GM18861 (cell line): ENCODE measurements around the gene GPAT2.
"Not testable (repeated sequence)": the region's sequence is repeated elsewhere in the genome, so short reads cannot be mapped to it uniquely, and the experiment has no call there.

Experiments used
- ATAC-seq: cut with Tn5 transposase; IDR thresholded peaks from one replicate; pipeline ENCODE4 v1.9.1; 2021; ENCODE audit not compliant: unreplicated experiment

The GPAT2 gene

DNA sequence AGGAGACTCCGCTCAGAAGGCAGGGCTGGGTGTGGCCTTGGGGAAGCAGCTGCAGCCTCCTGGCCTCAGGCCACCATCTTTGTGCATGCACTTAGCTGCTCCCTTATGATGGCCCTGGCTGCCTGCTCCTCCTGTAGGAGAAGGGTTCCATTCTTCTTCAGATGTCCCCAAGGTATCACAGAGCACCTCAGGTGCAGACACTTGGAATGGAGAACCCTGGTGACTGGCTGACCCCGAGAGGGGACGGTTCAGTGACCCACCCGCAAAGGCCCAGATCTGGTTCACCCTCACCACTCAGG lies 9.6 kb downstream of the GPAT2 start:
- ATAC-seq = no peak

DNA sequence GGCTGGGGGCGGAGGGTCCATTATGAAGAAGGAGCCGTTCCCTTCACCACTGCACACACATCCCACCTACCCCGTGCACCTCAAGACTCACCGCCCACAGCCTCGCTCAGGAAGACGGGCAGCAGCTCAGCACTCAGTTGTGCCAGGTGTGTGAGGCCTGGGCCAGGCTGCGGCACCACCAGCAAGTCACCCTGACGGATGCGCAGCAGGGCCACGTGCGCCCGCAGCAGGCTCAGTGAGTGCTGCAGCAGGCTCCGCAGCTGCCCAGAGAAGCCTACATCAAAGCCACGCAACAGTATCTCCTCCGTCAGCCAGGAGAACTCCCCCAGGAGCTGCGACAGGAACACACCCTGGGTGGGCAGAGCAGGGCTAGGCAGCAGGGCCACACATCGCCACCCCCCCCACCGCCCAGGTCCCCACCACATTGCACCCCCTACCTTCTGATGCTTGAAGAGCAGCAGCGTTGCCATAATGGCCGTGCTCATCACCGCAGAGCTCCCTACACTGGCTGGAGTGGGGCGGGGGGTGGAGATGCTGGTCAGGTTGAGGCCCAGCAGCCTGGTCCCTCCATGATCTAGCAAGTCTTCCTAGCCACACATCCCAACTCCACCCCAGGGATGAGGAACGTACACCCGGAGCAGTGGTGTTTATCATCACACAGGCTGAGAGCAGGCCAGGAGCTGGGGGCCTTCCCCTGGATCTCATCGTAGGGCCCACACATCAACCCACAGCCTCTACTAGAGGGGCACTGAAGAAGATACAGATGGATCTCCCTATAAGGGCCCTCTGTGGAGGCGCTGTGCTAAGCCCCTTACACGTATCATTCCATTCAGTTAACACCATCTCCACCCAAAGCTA lies 10.2 kb downstream of the GPAT2 start:
- no peak for ATAC-seq

DNA sequence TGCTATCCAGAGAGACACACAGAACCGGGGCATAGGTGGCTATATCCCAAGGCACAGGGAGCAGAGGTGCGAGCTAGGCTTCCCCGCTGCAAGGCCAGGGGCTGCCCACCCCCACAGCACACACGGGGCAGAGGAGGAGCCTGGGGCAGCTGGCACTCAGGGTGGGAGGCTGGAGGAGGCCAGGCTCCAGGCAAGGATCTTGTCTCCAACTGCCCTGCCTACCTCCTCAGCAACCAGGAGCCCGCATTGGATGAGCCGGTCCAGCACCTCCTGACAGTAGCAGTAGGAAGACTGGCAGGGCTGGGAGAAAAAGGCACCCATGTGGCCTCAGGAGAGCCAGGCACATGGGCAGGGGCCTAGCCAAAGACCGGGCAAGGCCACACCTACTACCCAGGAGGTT lies 11.0 kb downstream of the GPAT2 start:
- ATAC-seq = not testable (repeated sequence)

DNA sequence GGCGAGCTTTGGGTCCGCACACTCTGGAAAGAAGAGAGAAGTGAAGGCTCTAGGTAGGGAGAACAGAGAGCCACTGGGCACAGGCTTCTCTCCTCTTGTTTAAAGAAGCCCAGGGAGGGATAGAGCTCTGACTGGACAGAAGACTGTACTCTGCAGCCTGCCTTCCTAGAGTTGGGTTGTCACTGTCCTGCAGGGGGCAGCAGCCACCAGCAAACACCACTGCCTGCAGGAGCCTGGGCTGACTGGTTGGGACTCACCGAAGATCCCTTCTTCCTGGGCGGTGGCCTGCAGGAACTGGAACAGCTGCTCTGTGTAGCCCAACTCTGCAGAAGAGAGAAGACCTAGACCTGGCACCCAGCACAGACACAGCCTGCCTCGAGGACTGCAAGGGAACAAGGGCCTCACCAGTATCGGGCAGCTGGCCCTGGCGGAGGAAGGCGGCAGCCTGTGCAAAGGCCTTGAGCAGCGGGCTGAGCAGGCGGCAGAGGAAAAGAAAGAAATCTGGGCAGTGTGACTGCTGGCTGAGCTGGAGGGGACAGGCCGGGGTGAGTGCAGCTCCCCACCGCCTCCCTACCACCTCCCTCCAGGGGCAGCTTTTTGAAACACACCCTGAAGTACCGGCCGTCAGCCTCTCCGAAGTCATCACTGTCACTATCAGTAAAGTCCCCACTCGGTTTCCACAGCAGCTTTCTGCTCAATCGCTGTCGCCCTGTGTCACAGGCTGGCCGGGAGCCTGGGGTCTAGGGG lies 11.8 kb downstream of the GPAT2 start:
- ATAC-seq = peak; percentile 76

DNA sequence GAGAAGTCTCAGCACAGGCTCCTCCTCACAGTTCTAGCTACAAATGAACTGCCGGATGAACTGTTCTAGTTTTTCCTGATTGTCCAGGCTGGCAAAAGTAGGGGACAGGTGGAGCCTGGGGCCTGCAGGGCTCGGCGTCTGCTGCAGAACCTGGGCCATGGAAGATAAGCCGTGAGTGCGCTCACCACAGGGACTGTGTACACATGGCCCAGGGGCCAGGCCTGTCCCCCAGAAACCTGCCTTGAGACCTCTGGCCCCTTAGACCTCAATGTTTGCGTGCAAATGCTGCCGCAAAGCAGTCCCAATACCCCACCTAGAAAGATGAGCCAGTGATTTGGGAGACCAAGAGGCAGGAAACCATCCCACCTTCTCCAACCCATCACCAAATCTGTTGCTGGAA lies 12.6 kb downstream of the GPAT2 start:
- not testable (repeated sequence) for ATAC-seq

DNA sequence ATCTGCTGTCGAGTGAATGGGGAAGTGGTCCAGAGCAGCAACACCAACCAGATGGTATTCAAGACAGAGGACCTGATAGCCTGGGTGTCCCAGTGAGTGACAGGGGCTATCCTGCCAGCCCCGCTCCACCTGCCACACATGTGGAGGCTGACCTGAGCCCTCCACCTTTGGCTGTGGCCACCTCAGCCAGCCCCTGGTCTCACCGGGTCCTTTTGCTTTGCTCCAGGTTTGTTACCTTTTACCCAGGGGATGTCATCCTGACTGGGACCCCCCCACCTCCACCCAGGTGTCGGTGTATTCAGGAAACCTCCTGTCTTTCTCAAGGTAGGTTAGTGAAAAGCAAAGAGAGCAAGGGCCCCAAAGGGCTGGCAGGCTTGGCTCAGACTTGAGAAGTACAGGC lies 13.6 kb downstream of the GPAT2 start:
- not testable (repeated sequence) for ATAC-seq

DNA sequence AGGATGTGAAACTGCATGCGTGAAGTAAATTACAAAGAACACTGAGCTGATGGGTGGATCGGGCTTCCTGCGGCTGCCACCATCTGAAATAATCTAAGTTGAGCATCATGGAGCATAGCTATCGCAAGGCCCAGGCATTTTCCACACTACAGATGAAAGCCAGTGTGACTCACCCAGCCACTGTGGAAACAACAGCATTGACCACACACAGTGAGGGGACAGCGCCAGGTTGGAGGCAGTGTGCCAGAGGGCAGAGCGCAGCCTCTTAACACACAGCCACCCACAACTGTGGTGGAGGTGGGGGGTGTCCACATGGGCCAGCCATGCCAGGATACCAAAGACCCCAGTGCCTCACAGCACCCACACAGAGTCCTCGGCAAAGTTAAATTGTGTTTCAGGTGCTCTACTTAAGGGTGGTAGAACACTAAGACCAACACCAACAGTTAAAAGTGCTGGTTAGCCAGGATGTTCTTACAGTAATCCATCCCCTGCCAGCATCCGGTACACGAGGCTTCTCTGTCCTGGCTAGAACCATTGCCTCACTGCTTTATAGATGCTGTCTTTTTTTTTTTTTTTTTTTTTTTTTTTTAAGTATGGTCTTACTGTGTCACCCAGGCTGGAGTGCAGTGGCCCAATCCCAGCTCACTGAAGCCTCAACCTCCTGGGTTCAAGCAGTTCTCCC lies 14.7 kb downstream of the GPAT2 start:
- not testable (repeated sequence) for ATAC-seq

DNA sequence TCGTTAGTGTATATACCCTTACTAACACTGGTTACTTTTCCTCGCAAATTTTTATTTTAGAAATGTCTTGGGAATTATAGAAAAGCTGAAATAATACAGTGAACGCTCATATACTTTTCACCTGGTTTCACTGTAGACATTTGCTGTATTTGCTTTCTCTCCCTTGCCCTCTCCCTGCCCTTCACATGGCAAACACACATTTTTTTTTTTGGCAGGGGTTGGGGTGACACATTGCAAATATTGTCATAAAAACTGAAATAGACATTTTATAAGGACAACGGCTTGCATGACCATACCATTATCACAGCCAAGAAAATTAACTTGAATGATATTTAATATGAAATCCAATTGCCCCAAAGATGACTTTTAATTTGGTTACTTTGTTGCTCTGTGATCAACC lies 18.4 kb downstream of the GPAT2 start:
- not testable (repeated sequence) for ATAC-seq

DNA sequence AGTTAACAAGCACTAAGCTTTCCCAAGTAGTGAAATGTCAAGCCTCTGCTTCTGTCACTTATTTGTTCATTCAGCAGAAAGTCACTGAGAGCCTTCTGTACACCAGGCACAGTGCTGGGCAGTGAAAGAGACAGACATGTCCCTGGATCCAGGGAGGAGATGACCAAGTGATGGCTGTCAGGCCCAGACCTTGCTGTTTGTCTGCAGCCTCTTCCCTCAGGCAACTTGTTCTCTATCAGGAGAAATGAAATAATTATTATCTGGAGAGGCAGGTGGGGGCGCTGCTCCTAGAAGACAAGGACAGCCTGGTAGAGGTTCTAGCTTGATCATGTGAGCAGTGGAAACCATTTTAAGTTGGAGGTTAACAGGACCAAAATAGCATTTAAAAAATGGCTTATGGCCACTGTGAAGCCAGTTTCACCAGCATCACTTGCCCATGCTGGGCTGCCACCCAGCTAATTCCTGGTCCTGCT lies 21.9 kb downstream of the GPAT2 start:
- ATAC-seq = not testable (repeated sequence)

DNA sequence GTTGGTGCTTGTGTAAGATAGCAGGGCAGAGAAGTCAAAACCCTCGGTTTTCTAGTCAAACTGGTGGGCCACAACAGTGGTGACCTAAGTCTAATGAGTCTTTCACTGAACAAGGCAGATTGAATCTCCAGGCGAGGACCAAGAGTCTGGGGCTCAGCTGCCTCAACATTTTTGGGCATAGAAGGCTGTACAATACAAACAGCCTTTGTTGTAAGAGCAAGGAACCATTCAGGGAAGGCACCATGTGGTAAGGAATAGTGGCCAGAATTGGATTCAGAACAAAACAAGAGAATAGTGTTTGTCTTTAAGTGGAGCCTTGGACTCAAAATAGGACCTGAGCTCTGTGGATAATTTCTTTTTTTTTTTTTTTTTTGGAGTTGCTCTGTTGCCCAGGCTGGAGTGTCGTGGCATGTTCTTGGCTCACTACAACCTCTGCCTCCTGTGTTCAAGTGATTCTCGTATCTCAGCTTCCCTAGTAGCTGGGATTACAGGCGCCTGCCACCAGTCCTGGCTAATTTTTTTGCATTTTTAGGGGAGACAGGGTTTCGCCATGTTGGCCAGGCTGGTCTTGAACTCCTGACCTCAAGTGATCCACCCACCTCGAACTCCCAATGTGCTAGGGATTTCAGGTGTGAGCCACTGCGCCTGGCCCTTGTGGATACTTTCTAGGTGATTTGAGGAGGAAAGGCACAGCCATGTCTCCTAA lies 22.5 kb downstream of the GPAT2 start:
- not testable (repeated sequence) for ATAC-seq

DNA sequence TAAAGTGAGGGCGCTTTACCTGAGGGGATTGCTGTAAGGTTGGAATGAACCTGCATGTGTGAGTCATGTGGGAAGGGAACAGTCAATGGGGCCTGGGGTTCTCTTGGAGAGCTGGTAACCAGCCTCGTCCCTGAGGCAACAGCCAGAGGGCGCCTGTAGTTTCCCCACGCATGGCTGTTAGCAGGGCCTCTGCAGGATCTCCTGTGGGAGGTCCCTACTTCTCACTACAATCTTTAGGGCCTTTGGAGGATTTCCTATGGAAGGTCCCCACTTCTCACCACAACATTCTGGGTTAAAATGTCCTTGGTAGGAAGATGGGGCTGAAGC lies 23.6 kb downstream of the GPAT2 start:
- not testable (repeated sequence) for ATAC-seq

DNA sequence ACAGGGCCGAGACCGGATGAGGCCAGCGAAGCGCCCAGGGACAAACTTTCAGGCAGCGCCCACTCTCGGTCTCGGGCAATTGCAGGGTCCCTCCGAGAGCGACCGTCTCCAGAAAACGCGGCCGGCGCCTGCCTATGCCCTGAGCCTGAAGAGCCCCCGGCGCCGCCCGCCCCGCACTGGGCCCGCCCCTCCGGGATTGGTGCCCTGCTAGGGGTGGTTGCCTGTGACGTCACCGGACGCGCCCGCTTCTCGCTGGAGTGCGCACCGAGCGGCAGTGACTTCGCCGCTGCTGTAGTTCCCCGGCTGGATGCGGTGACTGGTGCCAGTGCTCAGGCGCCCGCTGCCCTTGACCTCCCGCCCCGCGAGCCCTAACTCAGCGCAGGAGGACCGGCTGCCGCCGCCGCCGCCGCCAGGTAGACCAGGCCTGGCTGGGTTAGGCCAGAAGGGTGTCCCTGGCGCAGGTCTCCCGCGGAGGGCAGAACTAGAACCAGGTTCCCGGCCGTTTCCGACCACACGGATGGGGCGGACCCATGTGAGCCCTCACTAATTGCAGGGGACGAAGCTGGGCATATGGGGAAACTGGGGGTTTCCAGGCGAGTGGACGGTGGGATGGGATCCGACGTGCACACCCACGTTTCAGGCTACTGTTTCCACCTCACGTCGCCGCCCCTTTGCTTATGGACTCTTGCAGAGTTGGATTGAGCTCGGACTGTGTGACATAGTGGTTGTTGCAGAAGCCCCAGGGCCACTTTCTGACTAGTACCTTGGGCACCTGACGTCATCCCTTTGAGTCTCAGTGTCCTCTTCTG lies 24.2 kb downstream of the GPAT2 start:
- peak; percentile 92 for ATAC-seq

DNA sequence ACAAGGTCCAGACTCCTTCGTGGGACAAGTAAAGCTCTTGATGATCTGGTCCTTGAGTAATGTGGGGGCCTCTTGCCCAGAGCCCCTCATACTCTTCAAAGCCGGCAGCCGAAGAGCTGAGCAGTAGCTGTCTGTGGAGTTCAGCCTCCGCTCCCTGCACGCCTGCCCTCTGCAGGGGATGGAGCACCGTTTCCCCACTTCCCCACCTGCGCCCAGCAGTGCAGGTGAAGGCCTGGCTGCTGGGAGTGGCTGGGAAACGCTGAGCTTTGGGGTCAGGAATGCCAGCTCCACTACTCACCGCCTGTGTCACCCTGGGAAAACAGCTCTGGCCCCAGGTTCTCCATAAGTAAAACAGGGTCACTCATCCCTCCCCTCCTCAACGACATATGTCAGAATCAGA lies 24.9 kb downstream of the GPAT2 start:
- not testable (repeated sequence) for ATAC-seq

DNA sequence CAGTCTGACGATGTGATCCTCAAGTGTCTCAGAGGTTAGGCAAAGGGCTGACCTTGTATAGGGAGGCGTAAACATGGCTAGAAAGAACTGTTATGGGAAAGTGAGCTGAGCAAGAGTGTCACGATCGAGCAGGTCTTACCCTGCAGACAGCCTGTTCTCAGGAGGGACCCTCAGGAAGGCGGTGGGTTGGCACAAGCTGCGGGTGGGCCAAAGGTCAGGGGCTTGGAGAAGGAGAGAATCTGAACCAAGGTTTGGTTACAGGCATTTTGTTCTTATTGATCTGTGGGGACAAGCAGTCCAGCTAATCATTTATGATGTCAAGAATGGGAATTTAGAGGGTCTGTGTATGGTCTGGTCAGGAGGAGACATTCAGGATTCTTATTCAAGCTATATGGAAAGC lies 26.7 kb downstream of the GPAT2 start:
- ATAC-seq = not testable (repeated sequence)

DNA sequence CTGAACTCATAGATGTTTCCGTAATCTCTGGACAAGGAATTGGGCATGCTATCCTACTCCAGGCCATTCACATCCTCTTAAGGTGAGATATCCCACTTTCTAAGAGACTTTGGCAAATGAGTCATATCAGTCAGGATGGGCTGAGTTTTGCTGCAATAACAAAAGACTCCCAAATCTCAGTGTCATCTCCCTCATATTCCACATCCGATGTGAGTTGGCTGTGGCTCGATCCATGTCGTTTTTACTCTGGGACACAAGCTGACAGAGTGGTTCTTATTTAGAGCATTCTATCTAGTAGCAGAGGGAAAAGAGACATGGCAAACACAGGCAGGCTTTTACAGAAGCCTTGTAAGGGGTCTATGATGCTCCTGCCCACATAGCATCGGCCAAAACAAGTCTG lies 28.5 kb downstream of the GPAT2 start:
- ATAC-seq = not testable (repeated sequence)

DNA sequence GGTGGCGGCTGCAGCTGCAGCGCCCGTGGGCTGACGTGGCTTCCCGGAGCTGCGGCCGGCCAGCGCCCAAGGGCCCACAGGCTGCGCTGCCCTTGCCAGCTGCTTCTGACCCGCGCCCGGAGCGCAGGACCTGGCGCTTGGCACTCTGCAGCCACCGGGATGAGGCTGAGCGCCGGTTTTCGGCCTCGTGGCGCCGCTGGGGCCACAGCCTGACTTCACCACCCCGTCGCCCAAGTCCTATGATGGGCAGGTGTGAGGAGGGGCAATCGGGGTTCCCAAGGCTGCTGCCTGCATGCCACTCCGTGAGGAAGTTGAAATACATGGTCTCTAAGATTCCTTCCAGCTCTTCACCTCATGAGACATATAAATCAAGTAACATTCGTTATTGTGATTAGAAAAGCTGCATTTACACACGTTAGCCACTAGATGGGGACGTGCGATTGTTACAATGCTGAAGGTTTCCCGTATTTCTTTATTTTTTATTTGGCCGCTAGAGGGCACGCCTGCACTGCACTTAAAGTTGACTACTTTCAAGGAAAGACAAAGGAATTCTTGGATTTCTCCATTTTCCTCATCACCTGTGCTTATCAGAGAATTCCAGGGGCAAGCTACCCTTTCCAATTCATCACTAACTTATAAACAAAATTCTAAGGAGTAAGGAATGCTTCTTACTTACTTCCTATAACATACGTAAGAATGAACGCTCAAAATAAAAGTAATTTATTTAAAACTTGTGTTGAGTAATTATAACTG lies 42.0 kb downstream of the GPAT2 start:
- ATAC-seq = peak; percentile 51

DNA sequence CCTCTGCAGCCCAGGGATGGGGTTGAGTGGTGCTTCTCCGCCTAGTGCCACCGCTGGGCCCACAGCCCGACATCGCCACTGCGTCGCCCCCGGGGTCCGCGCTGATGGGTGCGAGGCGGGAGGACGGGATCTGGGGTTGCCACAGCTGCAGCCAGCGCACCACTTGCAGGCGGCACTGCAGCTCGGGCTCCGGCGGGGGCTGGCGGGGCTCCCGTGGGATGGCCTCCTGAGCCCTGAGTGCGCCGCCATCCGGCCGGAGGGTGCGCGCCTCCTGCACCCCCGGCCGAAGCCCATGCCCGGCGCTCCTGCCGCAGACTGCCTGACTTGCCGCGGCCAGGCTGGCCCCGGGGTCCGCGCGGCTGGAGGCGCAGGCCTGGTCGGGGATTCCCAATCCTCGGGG lies 42.6 kb downstream of the GPAT2 start:
- peak; percentile 33 for ATAC-seq

DNA sequence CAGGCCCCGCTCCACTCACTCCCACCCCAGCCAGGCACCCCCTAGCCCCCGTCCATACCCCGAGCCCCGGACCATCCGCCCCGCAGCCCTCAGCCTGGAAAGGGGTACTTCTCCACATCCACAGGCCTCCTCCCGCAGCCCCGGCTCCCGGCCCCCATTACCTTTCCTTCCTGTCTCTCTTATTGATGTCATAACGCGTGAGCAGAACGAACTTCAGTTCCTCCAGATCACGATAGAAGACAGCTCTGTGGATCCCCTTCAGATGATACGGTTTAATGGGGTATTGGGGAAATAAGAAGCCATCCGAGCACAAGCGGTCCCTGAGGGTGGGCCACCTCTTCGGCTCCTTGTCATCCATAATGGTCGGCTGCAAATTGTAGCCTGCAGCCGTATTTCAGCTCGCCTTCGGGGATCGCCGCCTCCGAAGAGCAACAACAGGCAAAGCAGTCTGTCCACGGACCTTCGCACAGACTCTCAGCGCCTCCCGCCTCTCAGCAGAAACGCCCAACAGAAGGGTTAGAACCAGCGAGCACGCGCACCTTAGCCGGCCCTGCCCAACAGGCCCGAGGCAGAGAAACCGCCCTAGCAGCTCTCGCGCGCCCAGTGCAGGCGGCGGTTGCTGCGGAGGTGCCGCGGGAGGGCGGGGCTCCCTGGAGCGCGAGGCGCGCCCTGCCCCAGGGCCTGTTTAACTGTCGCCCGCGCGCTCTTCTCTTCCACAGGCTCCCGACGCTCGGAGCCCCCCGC lies 43.2 kb downstream of the GPAT2 start, which contains the start of gene ANKRD36C:
Gene ANKRD36C (minus strand): TSS at position 474 of the 744 bp plus-strand sequence. CDS start 116 bp downstream, at position 358.
- peak; percentile 77 for ATAC-seq

DNA sequence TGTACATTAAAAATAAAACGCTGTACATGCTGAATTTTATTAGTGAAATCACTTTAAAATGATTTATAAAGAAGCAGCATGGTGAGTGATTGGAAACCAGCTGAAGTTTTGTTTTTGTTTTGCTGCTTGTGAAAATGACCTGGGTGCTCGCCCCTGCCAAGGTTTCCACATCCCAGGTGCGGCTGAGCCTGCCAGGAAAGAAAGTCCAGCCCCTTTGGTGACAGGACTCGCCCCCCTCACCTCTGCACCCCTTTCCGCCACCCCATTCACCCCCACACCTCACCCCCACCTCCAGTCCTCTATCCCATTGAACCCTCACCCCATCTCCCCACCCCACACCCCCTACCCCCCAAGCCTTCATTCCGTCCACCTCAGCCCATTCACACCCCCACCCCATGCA lies 43.8 kb downstream of the GPAT2 start:
- ATAC-seq = not testable (repeated sequence)
